Keratinocyte (primary cell): ENCODE measurements around the gene TFR2. TPM values are rescaled to one million over a fixed set of nuclear protein-coding genes. Genes with fewer than 3 reads are reported as not detected.

Source experiments
- DNase-seq: peaks from one replicate; pipeline ENCODE4 v3.0.0-alpha.2; 2011; ENCODE audit warnings: low read depth, missing footprints, low spot score
- FAIRE-seq: peaks from 2 replicates; lab custom pipeline; 2011; peaks lifted over from hg19 to GRCh38; lab: Jason Lieb, UNC
- H2AFZ ChIP-seq: 2 replicates; pipeline ENCODE4 v1.6.0; 2012; ENCODE audit warnings: low read length, control low read depth, inconsistent platforms; ENCODE audit not compliant: control insufficient read depth
- H3K27ac ChIP-seq: 2 replicates; pipeline ENCODE4 v1.5.1; 2011; ENCODE audit warnings: low read length; ENCODE audit not compliant: control insufficient read depth, insufficient read depth
- H3K27me3 ChIP-seq: 3 replicates; pipeline ENCODE4 v1.6.0; 2011; ENCODE audit warnings: low read length; ENCODE audit not compliant: control insufficient read depth, insufficient read depth; ENCODE audit errors: extremely low read depth
- H3K36me3 ChIP-seq, 2 experiments: 2 replicates in 1 of 2; 3 replicates in 1 of 2; pipeline ENCODE4 v1.5.1; 2011; ENCODE audit warnings: low read length in 2 of 2, mild to moderate bottlenecking in 1 of 2; ENCODE audit not compliant: control insufficient read depth in 2 of 2, insufficient read depth in 2 of 2; ENCODE audit errors: extremely low read depth in 1 of 2
- H3K4me1 ChIP-seq: 3 replicates; pipeline ENCODE4 v1.5.1; 2011; ENCODE audit warnings: low read length; ENCODE audit not compliant: control insufficient read depth, insufficient read depth; ENCODE audit errors: extremely low read depth
- H3K4me2 ChIP-seq: 3 replicates; pipeline ENCODE4 v1.6.0; 2011; ENCODE audit warnings: low read depth, low read length; ENCODE audit not compliant: control insufficient read depth, insufficient read depth; ENCODE audit errors: extremely low read depth
- H3K4me3 ChIP-seq, 3 experiments: fragments of 200-600 bp in 1 of 3; sonication (generic) in 1 of 3; 2 replicates in 2 of 3; 3 replicates in 1 of 3; pipeline ENCODE4 v1.5.1; 2011 to 2016; ENCODE audit warnings: low read length in 3 of 3, mild to moderate bottlenecking in 3 of 3, control low read depth in 2 of 3, inconsistent platforms in 1 of 3, low read depth in 1 of 3, mixed read lengths in 1 of 3, mixed run types in 1 of 3, moderate library complexity in 1 of 3; ENCODE audit not compliant: control insufficient read depth in 2 of 3, insufficient read depth in 2 of 3; ENCODE audit errors: extremely low read depth in 1 of 3
- H3K79me2 ChIP-seq: 2 replicates; pipeline ENCODE4 v1.6.0; 2012; ENCODE audit warnings: low read length; ENCODE audit not compliant: control insufficient read depth, insufficient read depth
- H3K9ac ChIP-seq: 3 replicates; pipeline ENCODE4 v1.6.0; 2011; ENCODE audit warnings: low read length; ENCODE audit not compliant: control insufficient read depth, insufficient read depth; ENCODE audit errors: extremely low read depth
- H3K9me1 ChIP-seq: 3 replicates; pipeline ENCODE4 v1.6.0; 2011; ENCODE audit warnings: low read length; ENCODE audit not compliant: control insufficient read depth, insufficient read depth; ENCODE audit errors: extremely low read depth
- H3K9me3 ChIP-seq: 2 replicates; pipeline ENCODE4 v1.5.1; 2012; ENCODE audit warnings: low read depth, low read length; ENCODE audit not compliant: control insufficient read depth
- H4K20me1 ChIP-seq: 3 replicates; pipeline ENCODE4 v1.6.0; 2011; ENCODE audit warnings: low read length; ENCODE audit not compliant: control insufficient read depth, insufficient read depth; ENCODE audit errors: extremely low read depth
- CTCF ChIP-seq, 3 experiments: IDR thresholded peaks in 1 of 3; conservative IDR thresholded peaks in 1 of 3; optimal IDR thresholded peaks in 1 of 3; 2 replicates in 2 of 3; 3 replicates in 1 of 3; pipeline versions ENCODE3 to v1.5.1; 2011; ENCODE audit warnings: low read length in 3 of 3, mild to moderate bottlenecking in 3 of 3, moderate library complexity in 2 of 3, control low read depth in 1 of 3, inconsistent platforms in 1 of 3; ENCODE audit not compliant: insufficient read depth in 2 of 3; ENCODE audit errors: extremely low read depth in 1 of 3
- EZH2 ChIP-seq: IDR thresholded peaks from one replicate; pipeline ENCODE4 v1.6.1; 2012; ENCODE audit warnings: inconsistent platforms, mild to moderate bottlenecking, low read length, moderate library complexity
- dilution Hi-C: fragments of 300-500 bp; cut with MboI; formaldehyde crosslinking; loops from one replicate; pipeline ENCODE4 v1.7.0; 2020; ENCODE audit warnings: low sequenced_read_pairs; ENCODE audit not compliant: extremely low pct_ligation_motif_present
- polyA plus RNA-seq, 5 experiments: library from polyadenylated mRNA; depleted of rRNA in 3 of 5; stranded (reverse) in 3 of 5; stranded (forward) in 1 of 5; unstranded in 1 of 5; fragments of >200 nt; gene quantifications; 1 replicate in 1 of 5; 2 replicates in 3 of 5; 3 replicates in 1 of 5; pipeline versions ENCODE4 v1.2.1 to v1.2.3, GENCODE V29; 2011 to 2012; ENCODE audit warnings: missing spikeins in 2 of 5, low read depth in 1 of 5, low replicate concordance in 1 of 5

Gene TFR2
- polyA plus RNA-seq, 1 donor (not counting 4 experiments of a cell fraction or from before 2014, with no cell fraction given): 0.12 TPM

GRCh38 chr7:100607111-100607510 lies 34.2 kb downstream of the TFR2 start:
- no peak for FAIRE-seq
- Histone ChIP-seq H3K36me3 (no peaks in the 10 kb centered on the region), H3K9me3 (no peaks in the 10 kb centered on the region), H3K4me1 (peaks cover 6% of the 10 kb centered on the region), H4K20me1 (no peaks in the 10 kb centered on the region), H3K9ac (no peak overlapping the region), H2AFZ (no peak overlapping the region), H3K79me2 (no peaks in the 10 kb centered on the region), H3K4me3 (no peak overlapping the region), H3K4me2 (no peak overlapping the region), H3K27ac (no peak overlapping the region), H3K27me3 (no peaks in the 10 kb centered on the region), H3K9me1 (no peaks in the 10 kb centered on the region)
- no peak for DNase-seq
- dilution Hi-C loops: no loop called here
- TF ChIP-seq CTCF (optimal IDR thresholded peaks at IDR 0.05 in 1 of 3, IDR thresholded peaks at IDR 0.05 in 1 of 3, conservative IDR thresholded peaks at IDR 0.05 in 1 of 3; ENCODE audit: extremely low read depth in 1 of 3, insufficient read depth in 2 of 3, low read length in 3 of 3) (no peak), EZH2 (no peak)

GRCh38 chr7:100606313-100606712 lies 35.0 kb downstream of the TFR2 start:
- no peaks in the 10 kb centered on the region for H4K20me1 ChIP-seq
- no peaks in the 10 kb centered on the region for H3K36me3 ChIP-seq
- dilution Hi-C loops: no loop called here
- H3K4me2 ChIP-seq: no peak overlapping the region
- TF ChIP-seq CTCF (optimal IDR thresholded peaks at IDR 0.05 in 1 of 3, IDR thresholded peaks at IDR 0.05 in 1 of 3, conservative IDR thresholded peaks at IDR 0.05 in 1 of 3; ENCODE audit: extremely low read depth in 1 of 3, insufficient read depth in 2 of 3, low read length in 3 of 3): no peak
- TF ChIP-seq EZH2: no peak
- no peaks in the 10 kb centered on the region for H3K9me3 ChIP-seq
- H3K27me3 ChIP-seq: no peaks in the 10 kb centered on the region
- H3K27ac ChIP-seq: no peak overlapping the region
- no peak for DNase-seq
- no peaks in the 10 kb centered on the region for H3K9me1 ChIP-seq
- no peak overlapping the region for H2AFZ ChIP-seq
- FAIRE-seq: no peak
- peaks cover 6% of the 10 kb centered on the region for H3K4me1 ChIP-seq
- no peak overlapping the region for H3K4me3 ChIP-seq
- H3K79me2 ChIP-seq: no peaks in the 10 kb centered on the region
- H3K9ac ChIP-seq: no peak overlapping the region
